ENCODE measurements around the gene TCAIM.

Gene TCAIM

GRCh38 chr3:44455318-44455717 is 116.8 kb downstream of the TCAIM start:
- no peak overlapping the region for H3K4me2 ChIP-seq (ENCODE audit: low read length)
- H4K20me1 ChIP-seq (ENCODE audit: control insufficient read depth, insufficient read depth, low read depth, low read length) = no peaks in the 10 kb centered on the region
- no peaks in the 10 kb centered on the region for H3K9me2 ChIP-seq (replicated peaks; ENCODE audit: control insufficient read depth, low read length)
- H3K4me1 ChIP-seq (ENCODE audit: control insufficient read depth, low read length) = no peaks in the 10 kb centered on the region
- no peak overlapping the region for H3K4me3 ChIP-seq (ENCODE audit: low read length)
- H3K27ac ChIP-seq (ENCODE audit: low read depth, low read length) = no peak overlapping the region
- H3K9me3 ChIP-seq (ENCODE audit: control insufficient read depth, insufficient read depth, low read length) = peaks cover 2% of the 10 kb centered on the region; the same call in 1 of the 2 replicates
- no peaks in the 10 kb centered on the region for H3K27me3 ChIP-seq (ENCODE audit: control insufficient read depth, low read length)
- 0 out of 2 replicates have a peak, but pooled peaks cover 3% of the 10 kb centered on the region for H3K79me2 ChIP-seq (ENCODE audit: control insufficient read depth, low read length)
- no peaks in the 10 kb centered on the region for H3F3A ChIP-seq (ENCODE audit: control insufficient read depth, insufficient read depth)
- TF ChIP-seq CTCF (IDR thresholded peaks at IDR 0.05; ENCODE audit: low read depth, low read length, poor library complexity, severe bottlenecking) (no peak), EZH2phosphoT487 (IDR thresholded peaks at IDR 0.05; ENCODE audit: borderline replicate concordance, low read length) (no peak)
- peaks cover 62% of the 10 kb centered on the region for H3K36me3 ChIP-seq (ENCODE audit: control insufficient read depth, low read length)

All from DOHH2 (cell line).